Measurements from ENCODE around the gene ATPAF2. TPM values are rescaled to one million over a fixed set of nuclear protein-coding genes. Genes with fewer than 3 reads are reported as not detected.

ATPAF2 gene
- total RNA-seq, 2 donors from 2014 or later, result 31.4 to 50.8 TPM

- H3K4me1 ChIP-seq (ENCODE audit: control insufficient read depth, insufficient read depth, low read length), result no peaks in the 10 kb centered on the region
- WGBS, 2 experiments (ENCODE audit: insufficient coverage in 1 of 2, insufficient read length in 1 of 2), result 87 to 91% methylated on average over 6 to 11 of the region's 11 CpGs
- no peak overlapping the region for H3K27ac Mint-ChIP-seq
- peak overlapping the region; percentile 40 for H3K27ac ChIP-seq (ENCODE audit: low read depth, low read length)
- H3K9ac ChIP-seq (ENCODE audit: extremely low read depth, low read length, poor library complexity, severe bottlenecking), result no peak overlapping the region
- H3K36me3 ChIP-seq (ENCODE audit: control insufficient read depth, insufficient read depth, low read length), result peaks cover 62% of the 10 kb centered on the region
- no peak overlapping the region for H3K4me3 ChIP-seq (ENCODE audit: low read length)
- H3K4me3 Mint-ChIP-seq, result no peak overlapping the region
- TF ChIP-seq CTCF (conservative IDR thresholded peaks at IDR 0.05), result no peak
- H3K36me3 Mint-ChIP-seq (ENCODE audit: low read depth), result peaks cover 23% of the 10 kb centered on the region
- H3K4me1 Mint-ChIP-seq, result peaks cover 18% of the 10 kb centered on the region
- no peaks in the 10 kb centered on the region for H3K27me3 Mint-ChIP-seq (ENCODE audit: insufficient read depth)
- DNase-seq, result no peak
- no peaks in the 10 kb centered on the region for H3K27me3 ChIP-seq (ENCODE audit: control insufficient read depth, insufficient read depth, low read length, poor library complexity, severe bottlenecking)
- no peaks in the 10 kb centered on the region for H3K9me3 ChIP-seq (ENCODE audit: control insufficient read depth, low read length)
- H3K9me3 Mint-ChIP-seq, result no peaks in the 10 kb centered on the region
These were observed 10.6 kb downstream of the ATPAF2 start for GRCh38 chr17:18028114-18028951.

GRCh38 chr17:18027280-18027679, 11.7 kb downstream of the ATPAF2 start:
- no peak overlapping the region for H3K27ac ChIP-seq (ENCODE audit: low read depth, low read length)
- H3K9ac ChIP-seq (ENCODE audit: extremely low read depth, low read length, poor library complexity, severe bottlenecking), result no peak overlapping the region
- Mint-ChIP-seq H3K4me3 (no peak overlapping the region), H3K4me1 (peaks cover 16% of the 10 kb centered on the region), H3K27me3 (ENCODE audit: insufficient read depth) (no peaks in the 10 kb centered on the region), H3K36me3 (ENCODE audit: low read depth) (peaks cover 23% of the 10 kb centered on the region), H3K9me3 (no peaks in the 10 kb centered on the region), H3K27ac (no peak overlapping the region)
- no peak overlapping the region for H3K4me3 ChIP-seq (ENCODE audit: low read length)
- peaks cover 63% of the 10 kb centered on the region for H3K36me3 ChIP-seq (ENCODE audit: control insufficient read depth, insufficient read depth, low read length)
- no peaks in the 10 kb centered on the region for H3K9me3 ChIP-seq (ENCODE audit: control insufficient read depth, low read length)
- DNase-seq, result no peak
- H3K4me1 ChIP-seq (ENCODE audit: control insufficient read depth, insufficient read depth, low read length), result no peaks in the 10 kb centered on the region
- WGBS, 2 experiments (ENCODE audit: insufficient coverage in 1 of 2, insufficient read length in 1 of 2), result 93 to 97% methylated on average over 4 to 6 of the region's 6 CpGs
- H3K27me3 ChIP-seq (ENCODE audit: control insufficient read depth, insufficient read depth, low read length, poor library complexity, severe bottlenecking), result no peaks in the 10 kb centered on the region
- no peak for TF ChIP-seq CTCF (conservative IDR thresholded peaks at IDR 0.05)

GRCh38 chr17:18025945-18026776, 12.8 kb downstream of the ATPAF2 start:
- no peak overlapping the region for H3K9ac ChIP-seq (ENCODE audit: extremely low read depth, low read length, poor library complexity, severe bottlenecking)
- TF ChIP-seq CTCF (conservative IDR thresholded peaks at IDR 0.05), result no peak
- H3K4me1 ChIP-seq (ENCODE audit: control insufficient read depth, insufficient read depth, low read length), result no peaks in the 10 kb centered on the region
- Mint-ChIP-seq H3K27me3 (ENCODE audit: insufficient read depth) (no peaks in the 10 kb centered on the region), H3K4me3 (no peak overlapping the region), H3K4me1 (peaks cover 16% of the 10 kb centered on the region), H3K36me3 (ENCODE audit: low read depth) (peaks cover 27% of the 10 kb centered on the region), H3K27ac (no peak overlapping the region), H3K9me3 (no peaks in the 10 kb centered on the region)
- 95 to 99% methylated on average over 8 to 11 of the region's 11 CpGs for WGBS, 2 experiments (ENCODE audit: insufficient coverage in 1 of 2, insufficient read length in 1 of 2)
- no peak overlapping the region for H3K4me3 ChIP-seq (ENCODE audit: low read length)
- H3K27ac ChIP-seq (ENCODE audit: low read depth, low read length), result no peak overlapping the region
- H3K9me3 ChIP-seq (ENCODE audit: control insufficient read depth, low read length), result no peaks in the 10 kb centered on the region
- H3K27me3 ChIP-seq (ENCODE audit: control insufficient read depth, insufficient read depth, low read length, poor library complexity, severe bottlenecking), result no peaks in the 10 kb centered on the region
- DNase-seq, result no peak
- H3K36me3 ChIP-seq (ENCODE audit: control insufficient read depth, insufficient read depth, low read length), result peaks cover 69% of the 10 kb centered on the region
